GM19043 (cell line): ENCODE data around the gene CCDC73.
"Not testable (repeated sequence)": the region's sequence is repeated elsewhere in the genome, so short reads cannot be mapped to it uniquely, and the experiment has no call there.

ENCODE experiments used
- ATAC-seq: cut with Tn5 transposase; IDR thresholded peaks from one replicate; pipeline ENCODE4 v1.9.1; 2021; ENCODE audit warnings: low read depth; ENCODE audit not compliant: unreplicated experiment

CCDC73 gene

GRCh38 chr11:32708978-32709377, 85.5 kb downstream of the CCDC73 start:
- ATAC-seq = not testable (repeated sequence)

GRCh38 chr11:32706985-32707741, 87.3 kb downstream of the CCDC73 start:
- peak; percentile 97 for ATAC-seq

GRCh38 chr11:32705309-32706033, 89.0 kb downstream of the CCDC73 start:
- ATAC-seq = no peak

- no peak for ATAC-seq
These were observed 89.7 kb downstream of the CCDC73 start for GRCh38 chr11:32704775-32705174.

- no peak for ATAC-seq
These were observed 90.2 kb downstream of the CCDC73 start for GRCh38 chr11:32704261-32704660.

- no peak for ATAC-seq
These were observed 92.8 kb downstream of the CCDC73 start for GRCh38 chr11:32701616-32702015.

GRCh38 chr11:32698579-32698978, 95.9 kb downstream of the CCDC73 start:
- ATAC-seq = no peak

GRCh38 chr11:32671051-32671450, 123.4 kb downstream of the CCDC73 start:
- ATAC-seq = no peak

- no peak for ATAC-seq
These were observed 134.8 kb downstream of the CCDC73 start for GRCh38 chr11:32659672-32660071.

- no peak for ATAC-seq
These were observed 135.6 kb downstream of the CCDC73 start for GRCh38 chr11:32658639-32659406.

GRCh38 chr11:32643526-32643925, 150.9 kb downstream of the CCDC73 start:
- no peak for ATAC-seq

GRCh38 chr11:32641361-32641760, 153.1 kb downstream of the CCDC73 start:
- ATAC-seq = no peak

GRCh38 chr11:32635819-32636218, 158.6 kb downstream of the CCDC73 start:
- ATAC-seq = no peak

GRCh38 chr11:32630844-32631243, 163.6 kb downstream of the CCDC73 start:
- ATAC-seq = no peak

- ATAC-seq = no peak
These were observed 177.6 kb downstream of the CCDC73 start for GRCh38 chr11:32616903-32617302.

GRCh38 chr11:32615422-32615821, 179.0 kb downstream of the CCDC73 start:
- no peak for ATAC-seq

- ATAC-seq = no peak
These were observed 180.8 kb downstream of the CCDC73 start for GRCh38 chr11:32613500-32614151.

GRCh38 chr11:32610797-32611352, 183.6 kb downstream of the CCDC73 start:
- ATAC-seq = no peak

- ATAC-seq = not testable (repeated sequence)
These were observed 185.6 kb downstream of the CCDC73 start for GRCh38 chr11:32608826-32609225.

GRCh38 chr11:32606220-32606619, 188.2 kb downstream of the CCDC73 start:
- ATAC-seq = no peak
